Ascending aorta (tissue), 2 donors: ENCODE measurements around the gene CAMK2D. TPM values are rescaled to one million over a fixed set of nuclear protein-coding genes. Genes with fewer than 3 reads are reported as not detected.

Experiments used
- DNase-seq, 2 donors: peaks; one replicate each; pipeline ENCODE4 v3.0.0-alpha.2; 2019; ENCODE audit warnings: low spot score in 2 of 2
- H3K27ac ChIP-seq, 2 donors: fragments of 200-600 bp; sonication (generic); one replicate each; pipeline ENCODE4 v1.5.1; 2016 to 2017; ENCODE audit warnings: mild to moderate bottlenecking in 1 of 2
- H3K27me3 ChIP-seq: fragments of 200-600 bp; sonication (generic); one replicate; pipeline ENCODE4 v1.5.1; 2017
- H3K36me3 ChIP-seq, 2 donors: fragments of 200-600 bp; sonication (generic); one replicate each; pipeline ENCODE4 v1.5.1; 2016
- H3K4me1 ChIP-seq, 2 donors: fragments of 200-600 bp; sonication (generic); one replicate each; pipeline ENCODE4 v1.5.1; 2016 to 2017; ENCODE audit warnings: mild to moderate bottlenecking in 1 of 2
- H3K4me3 ChIP-seq, 2 donors: fragments of 200-600 bp; sonication (generic); one replicate each; pipeline ENCODE4 v1.5.1; 2016 to 2017; ENCODE audit warnings: mild to moderate bottlenecking in 1 of 2
- H3K9me3 ChIP-seq, 2 donors: fragments of 200-600 bp; sonication (generic); one replicate each; pipeline ENCODE4 v1.5.1; 2016
- intact Hi-C: fragments of 100-400 bp; cut with DNase I; formaldehyde crosslinking; loops from one replicate; pipeline ENCODE4 v1.15.1; 2023
- total RNA-seq: library from RNA; depleted of rRNA; stranded (reverse); fragments of >200 nt; gene quantifications from one replicate; pipeline ENCODE4 v1.1.0, GENCODE V29; 2016
- TF ChIP-seq, protein P1 (sequence below), 3 experiments: fragments of 200-600 bp in 2 of 3; fragments of 450-650 bp in 1 of 3; sonication (generic) in 2 of 3; IDR thresholded peaks; one replicate each; pipeline ENCODE4 v1.5.1; 2016 to 2019; ENCODE audit warnings: antibody characterized with exemption in 3 of 3, mild to moderate bottlenecking in 1 of 3, moderate library complexity in 1 of 3

CAMK2D gene
- total RNA-seq, 1 donor from 2014 or later, result 23.8 TPM

DNA sequence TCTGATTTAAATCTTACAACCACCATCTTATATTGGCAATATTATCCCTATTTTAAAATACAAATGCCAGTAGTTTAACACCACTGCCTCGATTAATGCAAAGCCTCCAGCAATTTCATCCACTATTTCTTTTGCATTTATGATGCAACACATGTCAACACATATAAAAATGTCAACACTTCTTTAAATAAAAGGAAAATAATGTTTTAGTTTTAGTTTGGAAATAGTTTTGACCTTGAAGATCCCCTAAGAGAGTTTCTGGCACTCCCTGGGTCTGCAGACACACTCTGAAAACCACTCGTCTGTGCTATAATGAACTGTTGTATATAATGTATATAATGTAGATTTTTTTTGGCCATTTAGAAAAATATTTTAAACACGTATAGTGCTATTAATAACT lies 99.0 kb downstream of the CAMK2D start:
- Histone ChIP-seq H3K4me1 (peaks cover 0 to 16% of the 10 kb centered on the region in 2 donors), H3K27ac (no peak overlapping the region), H3K36me3 (no peaks in the 10 kb centered on the region), H3K9me3 (no peaks in the 10 kb centered on the region), H3K27me3 (no peaks in the 10 kb centered on the region), H3K4me3 (no peak overlapping the region)
- TF ChIP-seq, protein P1, sequence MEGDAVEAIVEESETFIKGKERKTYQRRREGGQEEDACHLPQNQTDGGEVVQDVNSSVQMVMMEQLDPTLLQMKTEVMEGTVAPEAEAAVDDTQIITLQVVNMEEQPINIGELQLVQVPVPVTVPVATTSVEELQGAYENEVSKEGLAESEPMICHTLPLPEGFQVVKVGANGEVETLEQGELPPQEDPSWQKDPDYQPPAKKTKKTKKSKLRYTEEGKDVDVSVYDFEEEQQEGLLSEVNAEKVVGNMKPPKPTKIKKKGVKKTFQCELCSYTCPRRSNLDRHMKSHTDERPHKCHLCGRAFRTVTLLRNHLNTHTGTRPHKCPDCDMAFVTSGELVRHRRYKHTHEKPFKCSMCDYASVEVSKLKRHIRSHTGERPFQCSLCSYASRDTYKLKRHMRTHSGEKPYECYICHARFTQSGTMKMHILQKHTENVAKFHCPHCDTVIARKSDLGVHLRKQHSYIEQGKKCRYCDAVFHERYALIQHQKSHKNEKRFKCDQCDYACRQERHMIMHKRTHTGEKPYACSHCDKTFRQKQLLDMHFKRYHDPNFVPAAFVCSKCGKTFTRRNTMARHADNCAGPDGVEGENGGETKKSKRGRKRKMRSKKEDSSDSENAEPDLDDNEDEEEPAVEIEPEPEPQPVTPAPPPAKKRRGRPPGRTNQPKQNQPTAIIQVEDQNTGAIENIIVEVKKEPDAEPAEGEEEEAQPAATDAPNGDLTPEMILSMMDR (IDR thresholded peaks at IDR 0.05), result no peak
- DNase-seq, result no peak
- intact Hi-C loops, result no loop called here

- no peak overlapping the region for H3K4me3 ChIP-seq
- no peaks in the 10 kb centered on the region for H3K27me3 ChIP-seq
- TF ChIP-seq, protein P1 (IDR thresholded peaks at IDR 0.05), result no peak
- intact Hi-C loops, result loop anchor here (2.0 kb wide), 1 partner anchor 18 kb away; no protein-coding TSS in a partner anchor
- DNase-seq, result no peak
- H3K27ac ChIP-seq, result peak overlapping the region; percentile 42 to 56
- no peaks in the 10 kb centered on the region for H3K9me3 ChIP-seq
- no peaks in the 10 kb centered on the region for H3K36me3 ChIP-seq
- peaks cover 0 to 9% of the 10 kb centered on the region in 2 donors for H3K4me1 ChIP-seq
Observed at GRCh38 chr4:113659127-113659526, 102.4 kb downstream of the CAMK2D start.

- no peak for DNase-seq
- TF ChIP-seq, protein P1 (IDR thresholded peaks at IDR 0.05), result no peak
- no peaks in the 10 kb centered on the region for H3K27me3 ChIP-seq
- H3K36me3 ChIP-seq, result no peaks in the 10 kb centered on the region
- intact Hi-C loops, result loop anchor here (2.0 kb wide), 1 partner anchor 19 kb away; no protein-coding TSS in a partner anchor
- no peaks in the 10 kb centered on the region for H3K9me3 ChIP-seq
- H3K4me1 ChIP-seq, result peaks cover 0 to 9% of the 10 kb centered on the region in 2 donors
- H3K27ac ChIP-seq, result peak overlapping the region; percentile 28 to 56
- peak overlapping the region in 1 of 2 donors; percentile 26 for H3K4me3 ChIP-seq
Observed at GRCh38 chr4:113657586-113658233, 103.8 kb downstream of the CAMK2D start.

- TF ChIP-seq, protein P1 (IDR thresholded peaks at IDR 0.05), result no peak
- H3K27me3 ChIP-seq, result no peaks in the 10 kb centered on the region
- H3K9me3 ChIP-seq, result no peaks in the 10 kb centered on the region
- no peak for DNase-seq
- no peak overlapping the region for H3K4me3 ChIP-seq
- no peak overlapping the region for H3K27ac ChIP-seq
- H3K36me3 ChIP-seq, result no peaks in the 10 kb centered on the region
- H3K4me1 ChIP-seq, result no peaks in the 10 kb centered on the region
- intact Hi-C loops, result no loop called here
Observed at GRCh38 chr4:113653871-113654270, 107.7 kb downstream of the CAMK2D start.

DNA sequence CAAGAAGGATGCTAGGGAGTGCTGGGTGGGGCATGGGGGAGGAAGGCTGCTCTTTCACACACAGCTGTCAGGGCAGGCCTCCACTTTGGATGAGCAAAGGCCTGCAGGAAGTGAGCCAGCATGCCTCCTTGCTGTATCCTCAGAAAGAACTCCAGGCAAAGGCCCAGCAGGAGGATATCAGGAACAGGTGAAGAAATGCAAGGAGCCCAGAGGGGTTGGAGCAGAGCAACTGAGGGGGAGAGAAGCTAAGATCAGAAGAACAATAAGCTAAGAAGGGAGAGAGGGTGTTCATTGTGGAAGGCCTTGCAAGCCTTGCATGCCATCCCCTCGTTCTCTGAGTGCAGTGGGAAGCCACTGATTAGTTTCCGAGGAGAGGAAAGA lies 115.1 kb downstream of the CAMK2D start:
- TF ChIP-seq, protein P1 (IDR thresholded peaks at IDR 0.05), result no peak
- no peaks in the 10 kb centered on the region for H3K9me3 ChIP-seq
- H3K4me1 ChIP-seq, result peaks cover 6 to 19% of the 10 kb centered on the region in 2 donors
- no peak overlapping the region for H3K4me3 ChIP-seq
- no peak for DNase-seq
- intact Hi-C loops, result no loop called here
- H3K27me3 ChIP-seq, result no peaks in the 10 kb centered on the region
- no peaks in the 10 kb centered on the region for H3K36me3 ChIP-seq
- H3K27ac ChIP-seq, result no peak overlapping the region
